MCF 10A (cell line): Measurements from ENCODE around the gene IL3. TPM values are rescaled to one million over a fixed set of nuclear protein-coding genes. Genes with fewer than 3 reads are reported as not detected.

Source experiments
- BruUV-seq: library from RNA; stranded (reverse); fragments of 400-500 nt; replicated peaks from 2 replicates; lab custom pipeline; 2021; lab: Mats Ljungman, UMichigan
- CTCF ChIA-PET: fragments of 300-600 bp; sonication (Branson Sonifier 250); formaldehyde crosslinking; extraction: SDS; loops from one replicate; lab custom pipeline; 2021; ENCODE audit warnings: antibody characterized with exemption, inconsistent platforms; lab: Yijun Ruan, JAX
- POLR2A ChIA-PET: fragments of 300-600, 350-650 bp; sonication (Branson Sonifier 250); formaldehyde crosslinking; extraction: SDS; loops from one replicate; lab custom pipeline; 2020; ENCODE audit warnings: antibody characterized with exemption, inconsistent platforms; lab: Yijun Ruan, JAX
- DNase-seq: peaks from one replicate; pipeline ENCODE4 v3.0.0-alpha.2; 2018; ENCODE audit not compliant: unreplicated experiment
- H3K27ac Mint-ChIP-seq: one replicate; pipeline ENCODE4 v1.8.0; 2022; ENCODE audit warnings: mild to moderate bottlenecking, low read depth, mixed read lengths; ENCODE audit not compliant: unreplicated experiment
- H3K27me3 Mint-ChIP-seq: one replicate; pipeline ENCODE4 v1.8.0; 2022; ENCODE audit warnings: mixed read lengths; ENCODE audit not compliant: insufficient read depth, unreplicated experiment
- H3K36me3 Mint-ChIP-seq: one replicate; pipeline ENCODE4 v1.8.0; 2022; ENCODE audit warnings: mild to moderate bottlenecking, moderate library complexity, mixed read lengths; ENCODE audit not compliant: insufficient read depth, unreplicated experiment
- H3K4me1 Mint-ChIP-seq: one replicate; pipeline ENCODE4 v1.8.0; 2022; ENCODE audit warnings: mixed read lengths; ENCODE audit not compliant: insufficient read depth, unreplicated experiment
- H3K4me3 Mint-ChIP-seq: one replicate; pipeline ENCODE4 v1.8.0; 2022; ENCODE audit warnings: mild to moderate bottlenecking, moderate library complexity, mixed read lengths; ENCODE audit not compliant: unreplicated experiment
- H3K9me3 Mint-ChIP-seq: one replicate; pipeline ENCODE4 v1.8.0; 2022; ENCODE audit warnings: mixed read lengths; ENCODE audit not compliant: unreplicated experiment
- intact Hi-C: fragments of 100-400 bp; cut with micrococcal nuclease; formaldehyde crosslinking; loops from 2 replicates; pipeline ENCODE4 v1.14.1; 2022
- total RNA-seq: library from RNA; stranded (reverse); gene quantifications from 2 replicates; pipeline ENCODE4 v1.2.3, GENCODE V29; 2022
- TF ChIP-seq, protein P1 (sequence below): fragments of 200-600 bp; IDR thresholded peaks from one replicate; pipeline ENCODE4 v1.8.0; 2022; ENCODE audit warnings: antibody characterized with exemption, mild to moderate bottlenecking; ENCODE audit not compliant: unreplicated experiment

The IL3 gene
- total RNA-seq, 1 experiment from 2014 or later, result not detected

DNA sequence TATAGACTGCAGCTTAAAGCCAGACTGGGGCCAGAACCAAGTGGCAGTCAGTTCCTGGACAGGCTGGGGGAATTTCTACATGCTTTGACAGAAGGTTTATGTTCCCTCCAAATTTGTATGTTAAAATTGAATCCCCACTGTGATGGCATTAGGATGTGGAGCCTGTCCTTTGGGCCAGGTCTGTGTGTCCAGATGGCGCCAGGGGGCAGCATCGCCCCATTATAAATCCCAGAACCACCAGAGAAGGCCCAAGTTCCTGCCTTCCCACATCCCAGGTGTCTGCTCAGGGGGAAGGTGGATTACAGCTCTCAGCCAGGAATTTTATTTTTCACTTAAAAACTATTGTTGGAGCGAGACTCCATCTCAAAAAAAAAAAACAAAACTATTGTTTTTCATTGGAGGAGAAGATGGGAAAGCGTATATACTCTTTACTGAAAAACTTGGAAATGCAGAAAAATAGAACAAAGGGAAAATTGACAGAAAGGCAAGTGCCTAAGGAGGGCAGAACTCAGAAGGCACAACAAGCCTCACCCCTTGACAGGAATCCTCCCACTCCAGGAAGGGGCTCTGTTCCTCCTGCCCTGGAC lies 5.0 kb downstream of the IL3 start:
- Mint-ChIP-seq H3K27me3 (no peaks in the 10 kb centered on the region), H3K27ac (peak overlapping the region; percentile 20), H3K4me1 (peaks cover 5% of the 10 kb centered on the region), H3K36me3 (no peaks in the 10 kb centered on the region), H3K4me3 (no peak overlapping the region), H3K9me3 (no peaks in the 10 kb centered on the region)
- ChIA-PET POLR2A (no interaction called here), CTCF (interaction anchor here (0.5 to 7.2 kb wide), 68 partner anchors 9 to 1712 kb away, joined by 3 to 74 read pairs (median 5); partner anchors contain the start of genes CSF2 and P4HA2)
- BruUV-seq, result no TSS peak
- peak; percentile 93 for DNase-seq
- intact Hi-C loops, result loop anchor here (1.0 to 5.0 kb wide), 11 partner anchors 29 to 436 kb away; partner anchors contain the start of genes SLC22A4 and SLC22A5
- TF ChIP-seq, protein P1, sequence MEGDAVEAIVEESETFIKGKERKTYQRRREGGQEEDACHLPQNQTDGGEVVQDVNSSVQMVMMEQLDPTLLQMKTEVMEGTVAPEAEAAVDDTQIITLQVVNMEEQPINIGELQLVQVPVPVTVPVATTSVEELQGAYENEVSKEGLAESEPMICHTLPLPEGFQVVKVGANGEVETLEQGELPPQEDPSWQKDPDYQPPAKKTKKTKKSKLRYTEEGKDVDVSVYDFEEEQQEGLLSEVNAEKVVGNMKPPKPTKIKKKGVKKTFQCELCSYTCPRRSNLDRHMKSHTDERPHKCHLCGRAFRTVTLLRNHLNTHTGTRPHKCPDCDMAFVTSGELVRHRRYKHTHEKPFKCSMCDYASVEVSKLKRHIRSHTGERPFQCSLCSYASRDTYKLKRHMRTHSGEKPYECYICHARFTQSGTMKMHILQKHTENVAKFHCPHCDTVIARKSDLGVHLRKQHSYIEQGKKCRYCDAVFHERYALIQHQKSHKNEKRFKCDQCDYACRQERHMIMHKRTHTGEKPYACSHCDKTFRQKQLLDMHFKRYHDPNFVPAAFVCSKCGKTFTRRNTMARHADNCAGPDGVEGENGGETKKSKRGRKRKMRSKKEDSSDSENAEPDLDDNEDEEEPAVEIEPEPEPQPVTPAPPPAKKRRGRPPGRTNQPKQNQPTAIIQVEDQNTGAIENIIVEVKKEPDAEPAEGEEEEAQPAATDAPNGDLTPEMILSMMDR, result peak; percentile 93

DNA sequence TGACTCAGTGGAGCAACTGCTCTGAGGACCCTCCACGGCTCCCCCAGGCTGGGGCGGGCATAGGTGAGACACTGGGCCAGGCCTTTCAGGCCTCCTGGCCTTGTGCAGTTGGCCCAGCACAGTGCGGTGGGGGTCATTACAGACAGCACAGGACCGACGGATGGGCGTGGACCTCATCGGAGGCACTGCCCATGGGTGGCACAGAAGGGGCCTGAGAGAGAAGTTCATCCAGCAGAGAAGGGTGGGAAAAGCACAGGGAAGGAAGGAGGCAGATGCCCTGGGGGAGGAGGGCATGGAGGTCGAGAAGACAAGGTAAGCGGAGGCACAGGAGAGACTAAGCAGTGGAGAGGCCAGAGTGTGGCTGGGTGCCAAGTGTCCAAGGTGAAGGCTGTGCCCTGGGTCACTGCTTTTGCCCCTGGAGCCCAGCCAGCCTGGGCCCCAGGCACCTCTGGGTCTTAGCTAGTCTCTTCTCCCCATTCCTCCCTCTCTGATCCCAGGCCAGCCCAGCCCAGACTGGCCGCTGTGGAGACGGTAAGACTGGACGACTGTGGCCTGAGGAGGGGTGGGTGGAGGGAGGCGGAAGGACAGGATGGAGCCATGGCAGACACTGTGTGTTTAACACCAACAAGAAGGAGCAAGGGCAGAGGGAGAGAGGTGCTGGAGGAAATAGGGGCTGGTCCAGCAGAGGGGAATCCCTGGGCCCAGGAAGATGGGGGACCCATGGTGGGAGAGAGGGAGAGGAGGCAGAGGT lies 5.7 kb downstream of the IL3 start:
- DNase-seq, result no peak
- no TSS peak for BruUV-seq
- H3K27me3 Mint-ChIP-seq, result no peaks in the 10 kb centered on the region
- H3K4me1 Mint-ChIP-seq, result peaks cover 5% of the 10 kb centered on the region
- H3K36me3 Mint-ChIP-seq, result no peaks in the 10 kb centered on the region
- ChIA-PET CTCF (interaction anchor here (0.5 to 7.2 kb wide), 42 partner anchors 8 to 671 kb away, joined by 3 to 74 read pairs (median 6); partner anchors contain the start of genes CSF2, KIF3A and P4HA2), POLR2A (no interaction called here)
- no peaks in the 10 kb centered on the region for H3K9me3 Mint-ChIP-seq
- H3K4me3 Mint-ChIP-seq, result no peak overlapping the region
- intact Hi-C loops, result loop anchor here (1.0 to 5.0 kb wide), 11 partner anchors 29 to 435 kb away; partner anchors contain the start of genes SLC22A4 and SLC22A5
- TF ChIP-seq, protein P1, result no peak
- H3K27ac Mint-ChIP-seq, result peak overlapping the region; percentile 20

DNA sequence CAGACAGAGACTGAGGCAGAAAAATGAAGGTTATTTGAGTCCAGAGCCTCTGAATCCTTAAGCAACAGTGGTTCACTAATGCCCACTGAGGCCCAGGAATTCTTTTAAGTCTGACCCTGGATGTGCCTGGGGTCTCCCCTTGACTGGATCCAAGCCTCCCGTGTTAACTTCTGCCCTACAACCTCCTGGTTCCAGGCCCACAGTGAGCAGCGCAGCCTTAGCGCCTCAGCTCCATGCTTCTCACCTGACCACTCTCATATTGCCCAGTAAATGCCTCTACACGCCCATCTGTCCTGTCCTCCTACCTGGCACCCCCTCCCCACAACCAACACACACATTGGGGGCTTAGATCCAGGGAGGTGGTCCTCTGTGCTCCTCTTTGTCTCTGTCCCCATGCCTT lies 6.4 kb downstream of the IL3 start:
- intact Hi-C loops, result loop anchor here (5.0 kb wide), 1 partner anchor 320 kb away; no protein-coding TSS in a partner anchor

More for the DNA sequence above, 6.4 kb downstream of the IL3 start:
- CTCF ChIA-PET, result interaction anchor here (0.6 to 7.2 kb wide), 13 partner anchors 17 to 671 kb away, joined by 3 to 74 read pairs (median 4); partner anchors contain the start of gene KIF3A
- no peak overlapping the region for H3K27ac Mint-ChIP-seq
- no peaks in the 10 kb centered on the region for H3K9me3 Mint-ChIP-seq
- peaks cover 5% of the 10 kb centered on the region for H3K4me1 Mint-ChIP-seq
- no peaks in the 10 kb centered on the region for H3K27me3 Mint-ChIP-seq
- H3K4me3 Mint-ChIP-seq, result no peak overlapping the region
- BruUV-seq, result no TSS peak
- DNase-seq, result no peak
- no peaks in the 10 kb centered on the region for H3K36me3 Mint-ChIP-seq
- POLR2A ChIA-PET, result no interaction called here
- TF ChIP-seq, protein P1, result no peak
